Measurements from ENCODE around the gene PGLYRP1. TPM values are rescaled to one million over a fixed set of nuclear protein-coding genes. Genes with fewer than 3 reads are reported as not detected.

PGLYRP1 gene, protein sequence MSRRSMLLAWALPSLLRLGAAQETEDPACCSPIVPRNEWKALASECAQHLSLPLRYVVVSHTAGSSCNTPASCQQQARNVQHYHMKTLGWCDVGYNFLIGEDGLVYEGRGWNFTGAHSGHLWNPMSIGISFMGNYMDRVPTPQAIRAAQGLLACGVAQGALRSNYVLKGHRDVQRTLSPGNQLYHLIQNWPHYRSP
- not detected for total RNA-seq

DNA sequence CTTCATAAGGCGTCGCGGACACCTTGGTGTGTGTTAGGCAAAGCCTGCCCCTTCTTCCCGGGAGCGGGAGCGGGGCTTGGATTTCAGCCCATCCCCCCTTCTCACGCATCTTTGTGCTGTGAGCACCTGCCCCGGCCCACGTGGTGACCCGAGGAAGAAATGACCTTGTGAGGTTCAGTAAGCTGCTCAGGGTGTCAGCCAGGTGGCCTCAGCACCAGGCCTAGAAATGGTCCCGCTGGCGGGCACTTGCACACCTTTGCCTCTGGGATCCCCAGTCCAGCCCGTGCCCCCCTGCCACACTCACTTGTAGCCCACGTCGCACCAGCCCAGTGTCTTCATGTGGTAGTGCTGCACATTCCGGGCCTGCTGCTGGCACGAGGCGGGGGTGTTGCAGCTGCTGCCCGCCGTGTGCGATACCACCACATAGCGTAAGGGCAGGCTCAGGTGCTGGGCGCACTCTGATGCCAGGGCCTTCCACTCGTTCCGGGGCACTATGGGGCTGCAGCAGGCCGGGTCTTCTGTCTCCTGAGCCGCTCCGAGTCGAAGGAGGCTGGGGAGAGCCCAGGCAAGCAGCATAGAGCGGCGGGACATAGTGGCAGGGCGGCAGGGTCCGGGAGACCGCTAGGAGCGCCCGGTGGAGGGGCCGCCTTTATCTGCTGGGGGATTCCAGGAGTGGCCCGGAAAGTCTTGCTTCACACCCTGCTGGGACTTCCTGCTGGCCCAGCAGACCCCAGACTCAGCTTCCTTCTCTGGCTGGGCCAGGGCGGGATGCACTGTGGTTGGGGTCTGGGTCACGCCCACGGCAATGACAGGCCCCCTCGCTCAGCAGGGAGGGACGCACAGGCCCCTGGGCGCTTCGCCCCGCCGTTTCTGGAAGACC is at the start of gene PGLYRP1:
Gene PGLYRP1 (minus strand): TSS at position 623 of the 880 bp plus-strand sequence. CDS start 32 bp downstream, at position 591.
- Mint-ChIP-seq H3K27me3 (peaks cover 32% of the 10 kb centered on the region), H3K36me3 (no peaks in the 10 kb centered on the region), H3K9me3 (no peaks in the 10 kb centered on the region), H3K4me1 (peaks cover 12% of the 10 kb centered on the region), H3K4me3 (no peak within 1 kb of the TSS), H3K27ac (no peak within 1 kb of the TSS)
- DNase-seq (no peak), ATAC-seq (ENCODE audit: low read depth) (no peak)
- POLR2A ChIA-PET, result no interaction called here

DNA sequence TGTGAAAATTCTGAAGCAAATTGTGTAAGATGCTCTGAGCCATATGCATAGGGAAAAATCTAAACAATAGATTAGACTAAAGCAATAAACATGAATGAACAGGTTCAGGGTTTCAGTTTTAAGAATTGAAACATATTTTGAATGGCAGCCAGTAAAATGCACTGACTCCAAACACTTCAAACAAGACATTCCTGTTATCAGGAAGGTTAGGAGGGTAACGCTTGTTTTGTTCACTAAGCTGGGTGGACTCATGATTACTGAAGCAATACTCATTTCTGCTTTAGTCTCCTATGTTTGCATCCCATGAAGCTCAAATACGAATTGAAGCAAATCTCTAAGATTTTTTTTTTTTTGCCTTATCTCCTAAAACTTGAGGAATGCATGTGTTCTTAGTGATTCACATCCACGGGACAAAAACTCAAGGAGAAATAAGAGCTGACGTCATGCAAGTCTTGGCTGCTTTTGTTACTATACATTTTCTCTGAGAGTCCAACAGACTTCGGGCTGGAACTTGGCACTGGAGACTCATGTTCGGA is 47.0 kb upstream of the PGLYRP1 start:
- Mint-ChIP-seq H3K27me3 (peaks cover 71% of the 10 kb centered on the region), H3K4me3 (no peak overlapping the region), H3K27ac (no peak overlapping the region), H3K36me3 (no peaks in the 10 kb centered on the region), H3K4me1 (no peaks in the 10 kb centered on the region), H3K9me3 (no peaks in the 10 kb centered on the region)
- DNase-seq, result no peak
- POLR2A ChIA-PET, result no interaction called here
- ATAC-seq (ENCODE audit: low read depth), result no peak

DNA sequence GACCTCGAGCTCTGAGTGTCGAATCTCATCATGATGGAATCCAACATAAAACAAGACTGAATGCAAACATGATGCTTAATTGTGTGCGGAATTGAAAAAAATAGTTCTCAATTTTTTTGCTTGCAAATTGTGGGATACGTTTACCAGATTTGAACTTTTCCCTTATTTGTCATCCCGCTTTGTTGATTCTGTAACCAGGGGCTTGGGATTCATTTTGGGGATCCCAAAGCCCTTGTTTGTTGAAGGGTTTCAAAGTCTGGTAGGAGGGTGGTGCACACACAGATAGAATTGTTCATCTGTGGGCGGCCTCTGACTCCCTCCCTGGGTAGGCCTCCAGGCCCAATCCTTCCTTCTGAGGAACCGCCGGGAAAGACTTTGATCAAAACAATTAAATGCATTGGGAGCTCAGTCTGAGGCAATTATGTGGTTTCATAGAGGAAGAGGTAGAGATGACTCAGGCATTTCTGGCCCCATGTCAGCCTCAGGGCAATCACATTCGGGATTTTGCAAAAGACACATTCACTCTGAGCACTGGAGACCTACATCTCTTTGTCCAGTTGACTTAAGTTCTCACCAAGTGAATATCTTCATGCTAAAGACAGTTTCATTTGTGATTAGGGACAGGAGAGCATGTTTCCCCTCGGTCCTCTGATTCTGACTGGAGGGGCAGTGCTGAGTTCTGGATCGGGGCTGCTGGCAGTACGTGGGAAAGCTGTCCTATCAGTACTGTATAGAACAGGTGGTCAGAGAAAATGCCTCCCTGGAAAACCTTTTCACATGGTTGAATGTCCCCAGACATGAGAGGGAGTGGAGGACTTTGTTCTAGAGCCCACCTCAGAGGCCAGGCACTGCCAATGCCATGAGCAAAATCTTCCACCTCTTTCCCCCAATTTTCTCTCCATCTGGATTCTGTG is 45.7 kb upstream of the PGLYRP1 start:
- no peak overlapping the region for H3K4me3 Mint-ChIP-seq
- peaks cover 68% of the 10 kb centered on the region for H3K27me3 Mint-ChIP-seq
- no peaks in the 10 kb centered on the region for H3K9me3 Mint-ChIP-seq
- POLR2A ChIA-PET, result no interaction called here
- DNase-seq (no peak), ATAC-seq (ENCODE audit: low read depth) (no peak)
- H3K4me1 Mint-ChIP-seq, result no peaks in the 10 kb centered on the region
- no peak overlapping the region for H3K27ac Mint-ChIP-seq
- H3K36me3 Mint-ChIP-seq, result no peaks in the 10 kb centered on the region

DNA sequence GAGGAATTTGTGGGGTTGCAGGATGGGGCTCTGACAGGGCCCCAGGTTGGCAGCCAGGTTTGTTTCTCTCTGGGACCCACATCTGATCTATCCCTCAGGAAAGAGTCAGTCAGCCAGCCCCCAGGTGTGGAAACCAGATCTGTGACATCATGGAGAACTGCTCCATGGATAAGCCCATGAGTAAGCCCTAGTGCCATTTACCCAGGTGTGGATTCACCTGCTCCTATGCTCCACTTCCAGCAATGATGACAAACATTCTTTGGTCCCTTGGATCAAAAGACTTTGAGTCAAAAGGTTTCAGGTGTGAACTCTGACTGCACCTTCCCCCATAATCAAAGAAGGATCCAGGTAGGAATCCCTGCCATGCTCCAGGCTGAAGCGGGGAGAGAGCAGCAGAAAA is 44.8 kb upstream of the PGLYRP1 start:
- Mint-ChIP-seq H3K9me3 (no peaks in the 10 kb centered on the region), H3K27ac (no peak overlapping the region), H3K4me3 (no peak overlapping the region), H3K27me3 (peaks cover 60% of the 10 kb centered on the region), H3K36me3 (no peaks in the 10 kb centered on the region), H3K4me1 (no peaks in the 10 kb centered on the region)
- POLR2A ChIA-PET, result no interaction called here
- DNase-seq (no peak), ATAC-seq (ENCODE audit: low read depth) (no peak)

DNA sequence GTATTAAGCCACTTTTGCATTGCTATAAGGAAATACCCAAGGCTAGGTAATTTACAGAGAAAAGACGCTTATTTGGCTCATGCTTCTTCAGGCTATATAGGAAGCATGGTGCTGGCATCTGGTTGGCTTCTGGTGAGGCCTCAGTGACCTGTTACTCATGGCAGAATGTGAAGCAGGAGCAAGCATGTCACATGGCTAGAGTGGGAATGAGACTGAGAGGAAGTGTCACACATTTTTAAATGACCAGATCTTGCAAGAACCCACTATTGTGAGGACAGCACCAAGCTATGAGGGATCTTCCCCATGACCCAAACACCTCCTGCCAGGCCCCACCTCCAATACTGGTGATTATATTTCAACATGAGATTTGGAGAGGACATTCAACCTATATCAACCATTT is 43.6 kb upstream of the PGLYRP1 start:
- no peak for ATAC-seq (ENCODE audit: low read depth)
- Mint-ChIP-seq H3K27ac (no peak overlapping the region), H3K9me3 (no peaks in the 10 kb centered on the region)

DNA sequence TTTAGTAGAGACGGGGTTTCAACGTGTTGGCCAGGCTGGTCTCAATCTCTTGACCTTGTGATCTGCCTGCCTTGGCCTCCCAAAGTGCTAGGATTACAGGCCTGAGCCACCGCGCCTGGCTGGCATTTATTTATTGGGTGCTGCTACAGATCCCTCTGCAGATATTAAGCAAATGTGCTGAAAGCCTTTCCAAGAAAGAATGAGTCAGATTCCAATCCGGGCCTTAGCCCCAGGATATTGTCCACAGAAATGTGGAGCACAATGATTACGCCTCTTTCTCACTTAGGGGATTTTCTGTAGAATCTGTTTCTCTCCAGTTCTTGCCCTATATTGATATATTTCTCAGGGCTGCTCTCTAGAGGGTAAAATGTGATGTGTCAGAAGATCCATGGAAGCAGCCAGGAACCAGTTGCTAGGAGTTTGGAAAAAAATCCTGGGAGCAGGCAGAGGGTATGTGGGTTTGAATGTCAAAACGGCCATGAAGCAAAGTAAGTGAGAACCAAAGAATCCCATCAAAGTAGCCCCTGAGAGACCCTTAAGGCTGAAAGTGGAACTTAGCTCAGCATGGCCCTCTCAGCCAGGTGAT is 42.7 kb upstream of the PGLYRP1 start:
- H3K36me3 Mint-ChIP-seq, result no peaks in the 10 kb centered on the region
- DNase-seq (no peak), ATAC-seq (ENCODE audit: low read depth) (no peak)
- H3K27ac Mint-ChIP-seq, result no peak overlapping the region
- peaks cover 53% of the 10 kb centered on the region for H3K27me3 Mint-ChIP-seq
- POLR2A ChIA-PET, result no interaction called here
- no peaks in the 10 kb centered on the region for H3K9me3 Mint-ChIP-seq
- no peaks in the 10 kb centered on the region for H3K4me1 Mint-ChIP-seq
- H3K4me3 Mint-ChIP-seq, result no peak overlapping the region

More for the DNA sequence above, 43.6 kb upstream of the PGLYRP1 start:
- Mint-ChIP-seq H3K36me3 (no peaks in the 10 kb centered on the region), H3K4me3 (no peak overlapping the region), H3K4me1 (no peaks in the 10 kb centered on the region), H3K27me3 (peaks cover 58% of the 10 kb centered on the region)
- DNase-seq, result no peak
- POLR2A ChIA-PET, result no interaction called here

DNA sequence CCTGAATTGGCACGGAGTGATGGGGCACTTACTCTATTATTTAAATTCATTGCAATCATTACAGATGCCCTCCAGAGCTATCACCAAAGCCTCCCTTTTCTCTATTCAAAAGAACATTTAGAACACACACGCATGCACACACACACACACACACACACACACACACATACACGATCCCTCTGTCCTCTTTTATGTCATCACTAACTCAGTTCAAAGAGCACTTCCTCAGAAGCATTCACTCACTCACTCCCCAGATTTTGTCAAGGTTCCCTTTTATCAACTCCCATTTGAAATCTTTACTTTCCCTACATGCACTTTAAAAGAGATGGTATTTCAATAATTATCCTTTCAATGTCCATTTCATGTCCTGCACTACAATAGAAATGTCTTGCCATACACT is 40.3 kb upstream of the PGLYRP1 start:
- Mint-ChIP-seq H3K4me1 (no peaks in the 10 kb centered on the region), H3K36me3 (no peaks in the 10 kb centered on the region), H3K4me3 (no peak overlapping the region), H3K9me3 (no peaks in the 10 kb centered on the region), H3K27me3 (peaks cover 40% of the 10 kb centered on the region), H3K27ac (no peak overlapping the region)
- no peak for ATAC-seq (ENCODE audit: low read depth)
- POLR2A ChIA-PET, result no interaction called here
- no peak for DNase-seq

DNA sequence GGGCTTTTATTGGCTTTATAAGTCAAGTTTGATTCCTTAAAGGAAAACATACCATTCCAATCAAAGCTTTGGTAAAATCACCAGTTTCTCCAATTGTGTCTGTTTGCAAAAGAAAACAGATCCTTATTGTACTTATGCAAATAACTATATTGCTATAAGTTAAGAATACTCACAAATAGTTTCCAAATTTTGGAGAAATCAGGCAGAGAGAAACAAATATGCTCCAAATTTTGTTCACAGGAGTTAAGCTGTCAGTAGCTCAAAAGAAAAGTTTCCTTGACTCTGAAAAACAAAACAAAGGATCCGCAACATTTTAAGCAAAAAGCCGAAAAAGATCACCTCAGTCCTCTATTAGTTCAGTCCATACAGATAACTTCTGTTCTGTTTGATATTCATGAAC is 37.2 kb upstream of the PGLYRP1 start:
- POLR2A ChIA-PET, result no interaction called here
- H3K27ac Mint-ChIP-seq, result no peak overlapping the region
- peaks cover 22% of the 10 kb centered on the region for H3K27me3 Mint-ChIP-seq
- ATAC-seq (ENCODE audit: low read depth), result no peak
- DNase-seq, result no peak
- H3K36me3 Mint-ChIP-seq, result no peaks in the 10 kb centered on the region
- no peaks in the 10 kb centered on the region for H3K4me1 Mint-ChIP-seq
- H3K4me3 Mint-ChIP-seq, result no peak overlapping the region
- no peaks in the 10 kb centered on the region for H3K9me3 Mint-ChIP-seq

DNA sequence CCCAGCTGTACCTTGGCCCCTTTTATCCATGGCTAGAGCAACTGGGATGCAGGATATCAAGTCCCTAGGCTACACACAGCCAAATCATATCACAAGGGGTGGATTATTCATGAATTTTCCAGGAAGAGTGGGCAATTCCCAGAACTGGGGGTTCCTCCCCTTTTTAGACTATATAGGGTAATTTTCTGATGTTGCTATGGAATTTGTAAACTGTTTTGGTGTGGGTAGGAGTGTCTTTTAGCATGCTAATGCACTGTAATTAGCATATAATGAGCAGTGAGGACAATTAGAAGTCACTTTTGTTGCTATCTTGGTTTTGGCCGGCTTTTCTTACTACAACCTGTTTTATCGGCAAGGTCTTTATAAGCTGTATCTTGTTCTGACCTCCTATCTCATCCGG is 35.9 kb upstream of the PGLYRP1 start:
- H3K36me3 Mint-ChIP-seq, result no peaks in the 10 kb centered on the region
- POLR2A ChIA-PET, result no interaction called here
- H3K4me1 Mint-ChIP-seq, result no peaks in the 10 kb centered on the region
- DNase-seq (no peak), ATAC-seq (ENCODE audit: low read depth) (no peak)
- no peaks in the 10 kb centered on the region for H3K9me3 Mint-ChIP-seq
- H3K4me3 Mint-ChIP-seq, result no peak overlapping the region
- H3K27ac Mint-ChIP-seq, result no peak overlapping the region
- peaks cover 15% of the 10 kb centered on the region for H3K27me3 Mint-ChIP-seq

DNA sequence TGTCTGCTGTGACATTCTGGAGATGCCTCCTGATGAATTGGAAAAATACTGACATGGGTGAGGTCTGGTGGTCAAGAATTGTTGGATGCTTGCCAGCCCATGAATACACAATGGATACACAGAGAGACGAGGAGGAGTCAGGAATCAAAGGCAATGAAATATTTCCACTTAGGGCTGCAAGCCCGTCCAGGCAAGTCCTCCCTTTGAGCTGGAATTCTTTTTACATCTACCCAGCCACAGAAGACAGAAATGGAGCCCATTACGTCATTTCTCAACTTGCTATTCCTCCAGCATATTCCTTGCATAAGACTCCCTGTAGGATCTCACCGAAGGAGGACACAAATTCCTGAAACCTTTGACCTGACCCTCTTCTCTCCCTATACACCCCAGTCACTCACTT is 33.7 kb upstream of the PGLYRP1 start:
- POLR2A ChIA-PET, result no interaction called here
- peaks cover 22% of the 10 kb centered on the region for H3K27me3 Mint-ChIP-seq
- DNase-seq (no peak), ATAC-seq (ENCODE audit: low read depth) (no peak)
- H3K9me3 Mint-ChIP-seq, result no peaks in the 10 kb centered on the region
- no peak overlapping the region for H3K27ac Mint-ChIP-seq
- H3K4me1 Mint-ChIP-seq, result no peaks in the 10 kb centered on the region
- no peaks in the 10 kb centered on the region for H3K36me3 Mint-ChIP-seq
- H3K4me3 Mint-ChIP-seq, result no peak overlapping the region

DNA sequence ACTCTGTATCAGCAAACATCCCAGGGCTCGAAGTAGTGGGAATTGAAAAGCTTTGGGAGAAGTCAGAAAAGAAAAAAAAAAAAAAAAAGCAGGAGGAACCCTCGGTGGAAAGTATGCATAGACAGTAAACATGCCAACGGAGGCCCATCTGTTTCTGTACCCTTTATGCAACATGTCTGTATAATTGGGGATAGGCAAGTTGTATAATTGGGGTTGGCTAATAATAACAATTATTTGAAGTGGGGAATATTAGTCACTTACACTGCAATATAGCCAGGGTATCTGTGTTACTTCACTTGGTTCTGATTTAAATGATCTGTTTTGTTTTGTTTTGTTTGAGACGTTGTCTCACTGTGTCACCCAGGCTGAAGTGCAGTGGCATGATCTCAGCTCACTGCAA is 30.0 kb upstream of the PGLYRP1 start:
- H3K27me3 Mint-ChIP-seq, result peaks cover 45% of the 10 kb centered on the region
- no peak overlapping the region for H3K4me3 Mint-ChIP-seq
- no peaks in the 10 kb centered on the region for H3K9me3 Mint-ChIP-seq
- no peaks in the 10 kb centered on the region for H3K36me3 Mint-ChIP-seq
- no peak overlapping the region for H3K27ac Mint-ChIP-seq
- ATAC-seq (ENCODE audit: low read depth), result no peak
- no peak for DNase-seq
- H3K4me1 Mint-ChIP-seq, result no peaks in the 10 kb centered on the region
- POLR2A ChIA-PET, result no interaction called here

DNA sequence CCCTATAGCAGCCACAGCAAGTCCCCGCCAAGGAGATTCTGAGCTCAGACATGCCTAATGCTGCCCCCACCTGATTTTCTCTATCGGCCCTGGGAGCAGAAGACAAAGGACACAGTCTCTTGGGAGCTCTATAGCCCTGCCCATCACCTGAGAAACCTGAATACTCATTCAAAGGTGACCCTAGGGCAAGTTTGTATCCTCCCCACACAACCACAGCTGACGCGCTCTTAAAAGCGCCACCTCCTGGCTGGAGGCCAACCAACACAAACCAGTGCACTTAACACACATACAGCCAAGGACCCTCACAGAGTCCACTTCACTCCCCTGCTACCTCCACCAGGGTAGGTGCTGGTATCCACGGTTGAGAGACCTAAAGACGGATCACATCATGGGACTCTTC is 26.7 kb upstream of the PGLYRP1 start:
- no peak overlapping the region for H3K27ac Mint-ChIP-seq
- H3K4me3 Mint-ChIP-seq, result no peak overlapping the region
- ATAC-seq (ENCODE audit: low read depth), result no peak
- H3K27me3 Mint-ChIP-seq, result peaks cover 60% of the 10 kb centered on the region
- no peak for DNase-seq
- H3K9me3 Mint-ChIP-seq, result peaks cover 1% of the 10 kb centered on the region
- no peaks in the 10 kb centered on the region for H3K4me1 Mint-ChIP-seq
- H3K36me3 Mint-ChIP-seq, result no peaks in the 10 kb centered on the region
- POLR2A ChIA-PET, result interaction anchor here (0.6 kb wide), 1 partner anchor 367 kb away, joined by 3 read pairs; no protein-coding TSS in a partner anchor

DNA sequence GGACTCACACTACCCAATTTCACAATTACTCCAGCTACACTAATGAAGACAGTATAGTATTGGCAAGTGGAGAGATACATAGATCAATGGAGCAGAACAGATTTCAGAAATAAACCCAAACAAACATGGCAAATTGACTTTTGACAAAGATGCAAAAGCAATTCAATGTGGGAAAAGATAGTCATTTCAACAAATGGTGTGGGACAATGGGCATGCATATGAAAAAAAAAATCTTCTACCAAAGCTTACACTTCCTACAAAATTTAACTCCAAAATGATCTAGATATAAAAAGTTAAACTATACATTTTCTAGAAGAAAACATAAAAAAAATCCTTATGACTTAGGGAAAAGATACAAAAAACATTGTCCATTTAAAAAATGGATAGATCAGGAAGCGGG is 20.7 kb upstream of the PGLYRP1 start:
- Mint-ChIP-seq H3K27ac (no peak overlapping the region), H3K27me3 (peaks cover 42% of the 10 kb centered on the region), H3K9me3 (peaks cover 1% of the 10 kb centered on the region), H3K4me3 (no peak overlapping the region), H3K4me1 (no peaks in the 10 kb centered on the region), H3K36me3 (no peaks in the 10 kb centered on the region)
- no peak for DNase-seq
- POLR2A ChIA-PET, result no interaction called here
- no peak for ATAC-seq (ENCODE audit: low read depth)

Data from activated naive CD8-positive, alpha-beta T cell treated with anti-CD3 and anti-CD28 coated beads, Interleukin-2, amount 10 ng/mL, durations not matched to agents 7 days and 5 days (primary cell).